DND-41 (cell line): ENCODE data around the gene ARHGAP32.

Source experiments
- CTCF ChIP-seq: IDR thresholded peaks from 2 replicates; pipeline ENCODE4 v1.5.1; 2012; ENCODE audit warnings: borderline replicate concordance, low read length, moderate library complexity, mild to moderate bottlenecking; ENCODE audit not compliant: poor library complexity, severe bottlenecking; ENCODE audit errors: extremely low read depth
- EZH2 ChIP-seq: IDR thresholded peaks from 3 replicates; pipeline ENCODE4 v1.6.1; 2012; ENCODE audit warnings: borderline replicate concordance, low read depth, mild to moderate bottlenecking, moderate library complexity, low read length, inconsistent platforms; ENCODE audit not compliant: severe bottlenecking

- TF ChIP-seq CTCF (no peak), EZH2 (no peak)
Measured at GRCh38 chr11:129223260-129223659, 31.1 kb upstream of the ARHGAP32 start.
